Endothelial cell of umbilical vein (primary cell): ENCODE results near the gene GRIA1. TPM values are rescaled to one million over a fixed set of nuclear protein-coding genes. Genes with fewer than 3 reads are reported as not detected.

Experiments used
- BruUV-seq: library from RNA; stranded (reverse); fragments of 400-500 nt; replicated peaks from 2 replicates; lab custom pipeline; 2021; lab: Mats Ljungman, UMichigan
- CTCF ChIA-PET: fragments of 300-600, 350-600 bp; sonication (Branson Sonifier 250); formaldehyde crosslinking; loops from one replicate; lab custom pipeline; 2021; ENCODE audit warnings: antibody characterized with exemption, inconsistent platforms; lab: Charles Lee
- POLR2A ChIA-PET: fragments of 300-600, 350-600 bp; sonication (Branson Sonifier 250); formaldehyde crosslinking; loops from one replicate; lab custom pipeline; 2021; ENCODE audit warnings: antibody characterized with exemption, inconsistent platforms; lab: Charles Lee
- DNase-seq: peaks from one replicate; pipeline ENCODE4 v3.0.0-alpha.2; 2011; ENCODE audit warnings: low read depth, low spot score
- FAIRE-seq: peaks from 2 replicates; lab custom pipeline; 2011; peaks lifted over from hg19 to GRCh38; lab: Jason Lieb, UNC
- H2AFZ ChIP-seq: 2 replicates; pipeline ENCODE4 v1.6.0; 2012; ENCODE audit warnings: low read depth, low read length, control low read depth, inconsistent platforms
- H3K27ac ChIP-seq: 2 replicates; pipeline ENCODE4 v1.5.1; 2011; ENCODE audit warnings: low read depth, mild to moderate bottlenecking, control low read depth, low read length, moderate library complexity; ENCODE audit not compliant: insufficient read depth
- H3K27me3 ChIP-seq, 2 experiments: 2 replicates each; pipeline versions ENCODE4 v1.6.0 to v1.6.1; 2011; ENCODE audit warnings: low read length in 2 of 2, mixed read lengths in 1 of 2; ENCODE audit not compliant: control insufficient read depth in 2 of 2, insufficient read depth in 2 of 2
- H3K36me3 ChIP-seq, 2 experiments: 2 replicates in 1 of 2; 3 replicates in 1 of 2; pipeline ENCODE4 v1.5.1; 2011; ENCODE audit warnings: low read length in 2 of 2, mild to moderate bottlenecking in 1 of 2, moderate library complexity in 1 of 2; ENCODE audit not compliant: control insufficient read depth in 2 of 2, insufficient read depth in 2 of 2; ENCODE audit errors: extremely low read depth in 1 of 2
- H3K4me1 ChIP-seq: 3 replicates; pipeline ENCODE4 v1.5.1; 2011; ENCODE audit warnings: mild to moderate bottlenecking, low read length; ENCODE audit not compliant: control insufficient read depth, insufficient read depth; ENCODE audit errors: extremely low read depth
- H3K4me2 ChIP-seq: 2 replicates; pipeline ENCODE4 v1.6.1; 2011; ENCODE audit warnings: low read length, control low read depth, mixed read lengths; ENCODE audit not compliant: insufficient read depth
- H3K4me3 ChIP-seq, 3 experiments: fragments of 200-600 bp in 1 of 3; sonication (generic), shearing (Covaris generic) in 1 of 3; replicated peaks in 1 of 3; 2 replicates each; pipeline ENCODE4 v1.5.1; 2011 to 2016; ENCODE audit warnings: control low read depth in 3 of 3, low read length in 3 of 3, mild to moderate bottlenecking in 2 of 3, inconsistent platforms in 1 of 3, low read depth in 1 of 3, moderate library complexity in 1 of 3; ENCODE audit not compliant: insufficient read depth in 1 of 3
- H3K79me2 ChIP-seq: 2 replicates; pipeline ENCODE4 v1.6.0; 2012; ENCODE audit warnings: low read length, inconsistent platforms; ENCODE audit not compliant: control insufficient read depth, insufficient read depth
- H3K9ac ChIP-seq: replicated peaks from 2 replicates; pipeline ENCODE3; 2011; ENCODE audit warnings: low read length, control low read depth; ENCODE audit not compliant: insufficient read depth; ENCODE audit errors: extremely low read depth
- H3K9me1 ChIP-seq: replicated peaks from 3 replicates; pipeline ENCODE4 v1.6.0; 2011; ENCODE audit warnings: mild to moderate bottlenecking, low read length; ENCODE audit not compliant: control insufficient read depth, insufficient read depth; ENCODE audit errors: extremely low read depth
- H3K9me3 ChIP-seq: replicated peaks from 2 replicates; pipeline ENCODE4 v1.5.1; 2012; ENCODE audit warnings: low read length, inconsistent platforms; ENCODE audit not compliant: control insufficient read depth, insufficient read depth
- H4K20me1 ChIP-seq: replicated peaks from 2 replicates; pipeline ENCODE3; 2011; ENCODE audit warnings: mild to moderate bottlenecking, low read length; ENCODE audit not compliant: control insufficient read depth, insufficient read depth; ENCODE audit errors: extremely low read depth
- GATA2 ChIP-seq: IDR thresholded peaks from 2 replicates; pipeline ENCODE4 v1.7.0; 2011; ENCODE audit warnings: low read depth, mild to moderate bottlenecking, moderate library complexity, mixed read lengths, low read length; ENCODE audit not compliant: insufficient read length, insufficient read depth
- MYC ChIP-seq: IDR thresholded peaks from one replicate; pipeline ENCODE4 v1.6.1; 2011; ENCODE audit warnings: mild to moderate bottlenecking, low read depth, low read length
- POLR2A ChIP-seq: IDR thresholded peaks from 2 replicates; pipeline ENCODE4 v1.6.1; 2012; ENCODE audit warnings: low read depth, mild to moderate bottlenecking, control low read depth, low read length
- dilution Hi-C: fragments of 300-500 bp; cut with MboI; formaldehyde crosslinking; loops from one replicate; pipeline ENCODE4 v1.15.0; 2019; ENCODE audit warnings: low sequenced_read_pairs; ENCODE audit not compliant: extremely low pct_ligation_motif_present
- intact Hi-C: fragments of 100-400 bp; cut with micrococcal nuclease; formaldehyde crosslinking; loops from one replicate; pipeline ENCODE4 v1.10.0; 2022
- polyA plus RNA-seq, 4 experiments: library from polyadenylated mRNA; depleted of rRNA in 3 of 4; stranded (reverse) in 3 of 4; unstranded in 1 of 4; fragments of >200 nt; gene quantifications; 2 replicates each; pipeline versions ENCODE4 v1.2.1 to v1.2.3, GENCODE V29; 2011 to 2012; ENCODE audit warnings: missing spikeins in 1 of 4
- total RNA-seq: library from RNA; stranded (reverse); gene quantifications from 2 replicates; pipeline ENCODE4 v1.2.3, GENCODE V29; 2021
- TF ChIP-seq, protein P1 (sequence below), 2 donors: IDR thresholded peaks; 1 replicate in 1 of 2; 2 replicates in 1 of 2; pipeline ENCODE4 v1.5.1; 2011; ENCODE audit warnings: low read length in 2 of 2, mild to moderate bottlenecking in 2 of 2, moderate library complexity in 2 of 2, control low read depth in 1 of 2, inconsistent platforms in 1 of 2, low read depth in 1 of 2; ENCODE audit not compliant: insufficient read depth in 1 of 2; ENCODE audit errors: extremely low read depth in 1 of 2

GRIA1 gene
- total and polyA plus RNA-seq, 2 donors (not counting 3 experiments of a cell fraction or from before 2014, with no cell fraction given): not detected

- H3K4me1 ChIP-seq: no peaks in the 10 kb centered on the region
- H3K27me3 ChIP-seq: peaks cover 28 to 29% of the 10 kb centered on the region in 2 experiments
- H3K27ac ChIP-seq: no peak overlapping the region
- no peak overlapping the region for H3K9ac ChIP-seq
- no peak overlapping the region for H2AFZ ChIP-seq
- DNase-seq (no peak), FAIRE-seq (no peak)
- H3K9me3 ChIP-seq: no peaks in the 10 kb centered on the region
- dilution Hi-C loops (no loop called here), intact Hi-C loops (no loop called here)
- CTCF ChIA-PET: interaction anchor here (2.7 kb wide), 1 partner anchor 475 kb away, joined by 9 read pairs; no protein-coding TSS in a partner anchor
- no peak overlapping the region for H3K4me3 ChIP-seq
- no peaks in the 10 kb centered on the region for H3K9me1 ChIP-seq
- H3K79me2 ChIP-seq: no peaks in the 10 kb centered on the region
- H3K4me2 ChIP-seq: no peak overlapping the region
- no peaks in the 10 kb centered on the region for H4K20me1 ChIP-seq
- POLR2A ChIA-PET: no interaction called here
- BruUV-seq: no TSS peak
- H3K36me3 ChIP-seq: no peaks in the 10 kb centered on the region
- TF ChIP-seq MYC: no peak
Observed at GRCh38 chr5:153489611-153490010, 859 bp upstream of the GRIA1 start.

DNA sequence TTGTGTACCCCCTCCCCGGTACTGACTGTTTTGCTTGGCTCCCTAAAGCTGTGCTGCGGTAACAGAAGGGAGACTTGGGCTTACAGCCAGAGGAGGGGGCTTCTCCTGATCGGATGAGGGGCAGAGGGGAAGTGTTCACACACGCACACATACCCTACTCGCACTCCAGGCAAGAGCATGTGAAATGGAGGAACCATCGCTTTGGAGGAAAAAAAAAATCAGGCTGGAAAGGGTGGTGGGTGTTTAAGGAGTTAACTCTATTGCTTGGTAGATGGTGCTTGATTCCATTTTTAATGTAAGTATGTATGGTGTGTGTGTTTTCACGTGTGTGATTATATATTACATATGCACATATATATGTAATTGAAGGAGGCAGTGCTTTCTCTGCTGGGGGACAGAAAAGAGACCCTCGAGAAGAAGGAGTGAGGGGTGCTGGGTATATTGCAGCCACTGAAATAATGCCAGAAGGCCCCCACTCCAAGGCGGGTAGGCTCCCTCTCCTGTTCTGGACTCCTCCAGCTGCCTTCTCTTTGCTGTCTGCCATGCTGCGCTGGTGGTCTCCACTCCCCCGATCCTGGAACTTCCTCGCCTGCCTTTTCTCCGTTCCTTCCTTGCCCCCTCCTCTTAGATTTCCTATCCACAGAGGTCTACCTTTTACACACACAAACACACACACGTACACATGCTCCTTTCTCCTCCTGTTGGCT, 721 bp downstream of the GRIA1 start:
- intact Hi-C loops: no loop called here
- FAIRE-seq: no peak
- no peak overlapping the region for H3K9ac ChIP-seq

More for the DNA sequence above, 721 bp downstream of the GRIA1 start:
- no peak overlapping the region for H2AFZ ChIP-seq
- H3K4me2 ChIP-seq: no peak overlapping the region
- BruUV-seq: no TSS peak
- H3K27me3 ChIP-seq: peaks cover 28 to 30% of the 10 kb centered on the region in 2 experiments
- no peaks in the 10 kb centered on the region for H3K79me2 ChIP-seq
- CTCF ChIA-PET: interaction anchor here (1.8 to 2.7 kb wide), 2 partner anchors 220 to 474 kb away, joined by 5 to 9 read pairs; no protein-coding TSS in a partner anchor
- no peak for DNase-seq
- no peaks in the 10 kb centered on the region for H3K4me1 ChIP-seq
- H3K9me1 ChIP-seq: no peaks in the 10 kb centered on the region
- no peaks in the 10 kb centered on the region for H3K9me3 ChIP-seq
- TF ChIP-seq, protein P1, sequence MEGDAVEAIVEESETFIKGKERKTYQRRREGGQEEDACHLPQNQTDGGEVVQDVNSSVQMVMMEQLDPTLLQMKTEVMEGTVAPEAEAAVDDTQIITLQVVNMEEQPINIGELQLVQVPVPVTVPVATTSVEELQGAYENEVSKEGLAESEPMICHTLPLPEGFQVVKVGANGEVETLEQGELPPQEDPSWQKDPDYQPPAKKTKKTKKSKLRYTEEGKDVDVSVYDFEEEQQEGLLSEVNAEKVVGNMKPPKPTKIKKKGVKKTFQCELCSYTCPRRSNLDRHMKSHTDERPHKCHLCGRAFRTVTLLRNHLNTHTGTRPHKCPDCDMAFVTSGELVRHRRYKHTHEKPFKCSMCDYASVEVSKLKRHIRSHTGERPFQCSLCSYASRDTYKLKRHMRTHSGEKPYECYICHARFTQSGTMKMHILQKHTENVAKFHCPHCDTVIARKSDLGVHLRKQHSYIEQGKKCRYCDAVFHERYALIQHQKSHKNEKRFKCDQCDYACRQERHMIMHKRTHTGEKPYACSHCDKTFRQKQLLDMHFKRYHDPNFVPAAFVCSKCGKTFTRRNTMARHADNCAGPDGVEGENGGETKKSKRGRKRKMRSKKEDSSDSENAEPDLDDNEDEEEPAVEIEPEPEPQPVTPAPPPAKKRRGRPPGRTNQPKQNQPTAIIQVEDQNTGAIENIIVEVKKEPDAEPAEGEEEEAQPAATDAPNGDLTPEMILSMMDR (IDR thresholded peaks at IDR 0.05; ENCODE audit: extremely low read depth in 1 of 2, insufficient read depth in 1 of 2, low read depth in 1 of 2, low read length in 2 of 2): no peak
- no peak for TF ChIP-seq POLR2A
- no peak for TF ChIP-seq MYC
- no peak for TF ChIP-seq GATA2
- POLR2A ChIA-PET: no interaction called here
- no peak overlapping the region for H3K4me3 ChIP-seq
- dilution Hi-C loops: no loop called here
- no peaks in the 10 kb centered on the region for H4K20me1 ChIP-seq
- no peaks in the 10 kb centered on the region for H3K36me3 ChIP-seq
- H3K27ac ChIP-seq: no peak overlapping the region
